MCF 10A (cell line): Measurements from ENCODE around the gene FBN1. TPM values are rescaled to one million over a fixed set of nuclear protein-coding genes. Genes with fewer than 3 reads are reported as not detected.

Experiments
- BruUV-seq: library from RNA; stranded (reverse); fragments of 400-500 nt; replicated peaks from 2 replicates; lab custom pipeline; 2021; lab: Mats Ljungman, UMichigan
- CTCF ChIA-PET: fragments of 300-600 bp; sonication (Branson Sonifier 250); formaldehyde crosslinking; extraction: SDS; loops from one replicate; lab custom pipeline; 2021; ENCODE audit warnings: antibody characterized with exemption, inconsistent platforms; lab: Yijun Ruan, JAX
- POLR2A ChIA-PET: fragments of 300-600, 350-650 bp; sonication (Branson Sonifier 250); formaldehyde crosslinking; extraction: SDS; loops from one replicate; lab custom pipeline; 2020; ENCODE audit warnings: antibody characterized with exemption, inconsistent platforms; lab: Yijun Ruan, JAX
- DNase-seq: peaks from one replicate; pipeline ENCODE4 v3.0.0-alpha.2; 2018; ENCODE audit not compliant: unreplicated experiment
- H3K27ac Mint-ChIP-seq: one replicate; pipeline ENCODE4 v1.8.0; 2022; ENCODE audit warnings: mild to moderate bottlenecking, low read depth, mixed read lengths; ENCODE audit not compliant: unreplicated experiment
- H3K27me3 Mint-ChIP-seq: one replicate; pipeline ENCODE4 v1.8.0; 2022; ENCODE audit warnings: mixed read lengths; ENCODE audit not compliant: insufficient read depth, unreplicated experiment
- H3K36me3 Mint-ChIP-seq: one replicate; pipeline ENCODE4 v1.8.0; 2022; ENCODE audit warnings: mild to moderate bottlenecking, moderate library complexity, mixed read lengths; ENCODE audit not compliant: insufficient read depth, unreplicated experiment
- H3K4me1 Mint-ChIP-seq: one replicate; pipeline ENCODE4 v1.8.0; 2022; ENCODE audit warnings: mixed read lengths; ENCODE audit not compliant: insufficient read depth, unreplicated experiment
- H3K4me3 Mint-ChIP-seq: one replicate; pipeline ENCODE4 v1.8.0; 2022; ENCODE audit warnings: mild to moderate bottlenecking, moderate library complexity, mixed read lengths; ENCODE audit not compliant: unreplicated experiment
- H3K9me3 Mint-ChIP-seq: one replicate; pipeline ENCODE4 v1.8.0; 2022; ENCODE audit warnings: mixed read lengths; ENCODE audit not compliant: unreplicated experiment
- CTCF ChIP-seq: fragments of 200-600 bp; IDR thresholded peaks from one replicate; pipeline ENCODE4 v1.8.0; 2022; ENCODE audit warnings: antibody characterized with exemption, mild to moderate bottlenecking; ENCODE audit not compliant: unreplicated experiment
- intact Hi-C: fragments of 100-400 bp; cut with micrococcal nuclease; formaldehyde crosslinking; loops from 2 replicates; pipeline ENCODE4 v1.14.1; 2022
- total RNA-seq: library from RNA; stranded (reverse); gene quantifications from 2 replicates; pipeline ENCODE4 v1.2.3, GENCODE V29; 2022

The FBN1 gene
- total RNA-seq, 1 experiment from 2014 or later = 14.3 TPM

- Mint-ChIP-seq H3K4me3 (no peak overlapping the region), H3K27me3 (no peaks in the 10 kb centered on the region), H3K27ac (no peak overlapping the region), H3K9me3 (no peaks in the 10 kb centered on the region), H3K36me3 (no peaks in the 10 kb centered on the region), H3K4me1 (peaks cover 29% of the 10 kb centered on the region)
- TF ChIP-seq CTCF = no peak
- DNase-seq = no peak
- POLR2A ChIA-PET = interaction anchor here (0.7 to 2.0 kb wide), 4 partner anchors 10 to 1190 kb away, joined by 3 to 9 read pairs (median 4); no protein-coding TSS in a partner anchor
- BruUV-seq = no TSS peak
- intact Hi-C loops = no loop called here
- CTCF ChIA-PET = interaction anchor here (1.2 kb wide), 1 partner anchor 199 kb away, joined by 3 read pairs; no protein-coding TSS in a partner anchor
Measured at GRCh38 chr15:48556159-48556897, 89.2 kb downstream of the FBN1 start.

DNA sequence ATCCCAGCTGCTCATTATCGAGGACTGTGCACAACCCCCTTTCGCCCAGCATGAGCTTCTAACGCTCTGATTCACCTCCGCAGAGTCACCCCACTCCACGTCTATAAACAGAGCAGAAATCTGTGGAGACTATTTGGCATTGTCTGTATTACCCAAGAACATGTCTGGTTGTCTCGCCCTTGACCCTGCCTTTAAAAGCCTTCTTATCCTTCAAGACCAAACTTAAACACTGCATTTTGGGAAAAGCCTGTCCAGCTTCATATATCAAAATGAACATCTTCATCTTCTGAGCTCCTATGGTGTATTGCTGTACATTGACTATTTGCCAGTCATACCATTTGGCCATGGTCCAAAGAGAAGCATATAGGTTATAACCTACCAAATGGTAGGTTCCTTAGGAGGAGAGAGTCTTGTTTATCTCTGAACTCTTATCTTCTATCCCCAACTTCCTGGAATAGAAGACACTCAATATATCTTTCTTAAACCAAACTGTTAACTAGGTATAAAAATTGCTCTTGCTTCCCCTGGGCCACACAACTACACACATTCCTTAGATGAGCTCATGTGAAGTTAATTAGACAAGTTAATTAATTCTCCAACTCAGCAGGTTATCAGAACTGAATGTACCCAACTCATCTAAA is 90.1 kb downstream of the FBN1 start:
- ChIA-PET CTCF (interaction anchor here (0.6 kb wide), 2 partner anchors 35 to 189 kb away, joined by 3 to 7 read pairs; no protein-coding TSS in a partner anchor), POLR2A (interaction anchor here (0.7 to 2.0 kb wide), 4 partner anchors 10 to 1189 kb away, joined by 3 to 9 read pairs (median 4); no protein-coding TSS in a partner anchor)
- no peak overlapping the region for H3K27ac Mint-ChIP-seq
- H3K36me3 Mint-ChIP-seq = no peaks in the 10 kb centered on the region
- no peaks in the 10 kb centered on the region for H3K27me3 Mint-ChIP-seq
- BruUV-seq = no TSS peak
- peaks cover 29% of the 10 kb centered on the region for H3K4me1 Mint-ChIP-seq
- intact Hi-C loops = no loop called here
- H3K9me3 Mint-ChIP-seq = no peaks in the 10 kb centered on the region
- no peak for TF ChIP-seq CTCF
- H3K4me3 Mint-ChIP-seq = no peak overlapping the region
- no peak for DNase-seq

DNA sequence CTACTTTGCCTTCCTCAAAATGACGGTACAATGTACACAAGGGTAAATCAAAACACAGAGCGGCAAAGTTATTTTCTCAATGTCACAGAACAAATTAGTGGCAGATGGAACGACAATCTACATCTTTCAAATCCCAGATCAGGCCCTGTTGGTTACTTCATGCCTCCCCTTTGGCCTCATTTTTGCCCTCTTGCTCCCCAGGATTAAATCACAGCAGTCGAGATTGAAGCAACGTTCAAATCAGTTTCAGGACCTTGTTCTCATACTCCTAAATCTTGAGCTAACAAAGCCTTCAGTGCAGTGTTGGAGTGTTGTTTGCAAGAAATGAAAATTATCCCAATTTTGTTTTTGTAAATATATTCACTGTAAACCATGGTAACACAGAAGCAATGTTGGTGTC is 91.4 kb downstream of the FBN1 start:
- H3K4me3 Mint-ChIP-seq = no peak overlapping the region
- CTCF ChIA-PET = interaction anchor here (1.7 kb wide), 1 partner anchor 11 kb away, joined by 6 read pairs; no protein-coding TSS in a partner anchor
- H3K27ac Mint-ChIP-seq = no peak overlapping the region
- H3K9me3 Mint-ChIP-seq = no peaks in the 10 kb centered on the region
- TF ChIP-seq CTCF = no peak
- H3K4me1 Mint-ChIP-seq = peaks cover 25% of the 10 kb centered on the region
- H3K27me3 Mint-ChIP-seq = no peaks in the 10 kb centered on the region
- intact Hi-C loops = no loop called here
- POLR2A ChIA-PET = no interaction called here
- BruUV-seq = no TSS peak
- H3K36me3 Mint-ChIP-seq = no peaks in the 10 kb centered on the region
- no peak for DNase-seq

DNA sequence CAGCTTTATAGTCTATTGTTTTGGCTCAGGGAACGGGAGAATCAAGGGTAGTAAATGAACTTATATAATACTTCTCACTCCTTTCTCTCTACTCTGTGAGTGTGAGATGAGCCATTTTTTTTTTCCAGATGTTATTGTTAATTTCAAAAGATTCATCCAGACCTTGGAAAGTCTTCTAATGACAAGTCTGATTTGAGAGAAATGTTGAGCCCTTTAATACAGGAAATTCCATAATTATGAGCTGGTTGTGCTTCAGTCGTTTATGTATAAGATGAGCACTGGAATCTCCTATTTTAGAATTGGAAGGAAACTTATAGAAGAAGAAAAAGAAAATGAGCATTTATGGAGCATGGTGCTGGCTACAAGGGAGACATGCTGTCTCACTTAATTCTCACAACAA is 92.0 kb downstream of the FBN1 start:
- CTCF ChIA-PET = interaction anchor here (0.7 to 1.7 kb wide), 3 partner anchors 12 to 1575 kb away, joined by 3 to 6 read pairs (median 3); no protein-coding TSS in a partner anchor
- no peaks in the 10 kb centered on the region for H3K27me3 Mint-ChIP-seq
- peaks cover 25% of the 10 kb centered on the region for H3K4me1 Mint-ChIP-seq

More for the DNA sequence above, 92.0 kb downstream of the FBN1 start:
- POLR2A ChIA-PET = interaction anchor here (0.5 kb wide), 1 partner anchor 14 kb away, joined by 3 read pairs; no protein-coding TSS in a partner anchor
- H3K36me3 Mint-ChIP-seq = no peaks in the 10 kb centered on the region
- DNase-seq = no peak
- H3K4me3 Mint-ChIP-seq = no peak overlapping the region
- H3K27ac Mint-ChIP-seq = no peak overlapping the region
- no peak for TF ChIP-seq CTCF
- H3K9me3 Mint-ChIP-seq = no peaks in the 10 kb centered on the region
- intact Hi-C loops = no loop called here
- no TSS peak for BruUV-seq
